Measurements from ENCODE around the gene TENT5C.

Gene TENT5C

GRCh38 chr1:117656202-117656641 is 50.4 kb downstream of the TENT5C start:
- DNase-seq (ENCODE audit: low read depth in 2 of 2) = peak; percentile 66 to 75

DNA sequence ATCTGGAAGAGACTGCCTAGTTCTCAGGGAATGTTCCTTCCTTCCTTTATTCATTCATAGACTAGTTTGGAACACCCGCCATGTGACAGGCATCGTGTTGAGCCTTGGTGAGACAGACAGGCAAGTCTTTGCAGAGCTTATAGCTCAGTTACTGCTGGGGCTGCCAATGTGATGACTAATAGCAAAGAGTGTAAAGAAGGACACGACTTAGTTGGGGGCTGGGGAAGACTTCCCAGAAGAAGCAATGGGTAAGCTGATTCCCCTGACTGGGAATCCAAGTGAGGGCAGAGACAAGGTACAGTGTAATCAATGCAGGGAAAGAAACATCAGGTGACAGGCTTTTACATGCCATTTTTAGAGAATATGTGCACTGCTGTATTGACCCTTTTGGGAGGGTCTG is 51.2 kb downstream of the TENT5C start:
- no peak for DNase-seq (ENCODE audit: low read depth in 2 of 2)

DNA sequence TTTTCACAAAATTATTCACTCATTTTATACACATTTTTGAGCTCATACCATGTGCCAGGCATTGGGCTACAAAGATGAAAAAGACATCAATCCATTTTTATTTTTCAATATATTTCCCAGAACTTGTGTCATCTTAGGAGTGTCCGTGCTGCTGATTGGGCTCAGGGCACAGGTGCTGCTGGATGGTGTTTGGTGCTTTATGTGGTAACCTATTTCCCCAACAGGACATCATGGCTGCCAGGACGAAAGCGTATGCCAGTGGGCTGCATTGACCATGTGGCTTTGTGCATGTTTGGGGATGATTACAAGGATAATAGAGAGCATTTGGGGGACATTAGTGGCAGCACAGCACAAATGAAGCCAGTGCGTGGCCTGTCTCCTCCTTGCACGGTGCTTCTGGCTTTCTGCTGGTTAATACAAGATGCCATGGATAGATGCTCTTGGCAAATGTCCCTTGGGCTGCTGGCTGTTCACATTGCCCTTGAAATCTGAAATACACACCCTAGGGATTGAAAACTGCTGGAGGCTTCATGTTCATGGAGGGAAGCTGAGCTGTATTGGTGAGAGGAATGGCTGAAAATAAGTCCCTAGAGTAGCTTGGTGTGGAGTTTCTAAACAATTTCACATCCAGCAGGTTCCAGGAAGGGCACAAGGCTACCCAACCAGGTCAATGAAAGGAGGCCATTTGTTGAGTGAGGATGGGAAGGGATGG is 52.3 kb downstream of the TENT5C start:
- no peak for DNase-seq (ENCODE audit: low read depth in 2 of 2)

DNA sequence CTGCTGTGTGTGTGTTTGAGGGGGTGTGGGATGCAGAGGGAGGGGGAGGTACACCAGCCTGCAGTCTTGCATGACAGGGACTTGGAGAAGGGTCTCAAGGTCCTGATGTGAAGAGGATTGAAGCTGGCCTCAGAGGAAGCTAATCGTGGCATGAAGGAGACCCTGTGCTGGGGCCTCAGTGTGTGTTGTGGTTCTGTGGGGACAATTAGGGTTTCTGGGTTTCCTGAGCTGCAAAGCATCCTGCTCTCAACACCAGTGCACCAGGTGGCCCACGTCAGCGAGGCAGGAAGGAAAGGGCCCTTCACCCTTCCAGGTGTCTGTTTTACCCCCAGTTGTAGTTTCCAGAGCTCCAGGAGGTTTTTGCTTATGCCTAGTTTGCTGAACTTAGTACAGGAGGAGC is 52.8 kb downstream of the TENT5C start:
- peak; percentile 24 to 32 for DNase-seq (ENCODE audit: low read depth in 2 of 2)

- DNase-seq (ENCODE audit: low read depth in 2 of 2) = no peak
These were observed 53.9 kb downstream of the TENT5C start for GRCh38 chr1:117659550-117660270.

DNA sequence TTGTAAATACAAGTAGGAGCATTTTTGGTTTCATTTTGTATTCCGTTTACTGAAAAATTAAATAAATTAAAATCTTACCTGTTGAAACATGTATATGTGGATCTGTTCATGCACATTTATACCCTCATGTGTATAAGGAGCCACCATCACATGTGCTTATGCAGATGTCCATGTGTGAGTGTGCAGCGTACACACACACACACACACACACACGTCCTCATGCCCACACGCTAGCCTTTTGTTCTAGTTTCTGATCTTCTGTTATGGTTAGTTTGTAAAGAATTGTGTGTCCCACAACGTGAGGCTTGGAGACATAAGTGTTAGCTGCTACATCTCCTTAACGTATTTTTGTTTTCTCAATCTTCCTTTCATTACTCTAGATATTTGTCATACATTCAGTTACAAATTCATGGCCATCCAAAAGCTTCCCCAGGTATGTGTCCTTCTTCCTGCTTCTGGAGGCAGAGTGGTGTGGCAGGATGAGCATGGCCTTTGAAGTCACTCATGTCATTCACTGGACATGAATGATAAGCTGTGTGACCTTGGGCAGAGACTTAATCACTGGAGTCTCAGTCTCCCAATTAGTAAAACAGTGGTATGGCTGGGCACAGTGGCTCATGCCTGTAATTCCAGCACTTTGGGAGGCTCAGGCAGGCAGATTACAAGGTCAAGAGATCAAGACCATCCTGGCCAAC is 54.6 kb downstream of the TENT5C start:
- DNase-seq (ENCODE audit: low read depth in 2 of 2) = no peak

- DNase-seq (ENCODE audit: low read depth in 2 of 2) = no peak
These were observed 55.2 kb downstream of the TENT5C start for GRCh38 chr1:117661027-117661426.

DNA sequence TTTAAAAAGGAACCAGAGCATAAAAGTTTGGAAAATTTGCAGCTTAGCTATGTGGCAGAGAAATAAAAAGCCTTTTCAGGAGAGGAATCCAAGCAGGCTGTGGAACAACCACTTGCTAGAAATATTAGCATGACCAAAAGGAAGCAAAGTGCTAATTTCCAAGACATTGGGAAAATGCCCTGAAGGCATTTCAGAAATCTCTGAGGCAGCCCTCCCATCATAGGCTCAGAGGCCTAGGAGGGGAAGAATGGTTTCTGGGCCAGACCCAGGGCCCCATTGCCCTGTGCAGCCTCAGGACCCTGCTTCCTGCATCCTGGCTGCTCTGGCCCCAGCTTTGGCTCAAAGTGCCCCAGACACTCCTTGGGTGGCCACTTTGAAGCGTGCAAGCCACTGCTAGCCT is 56.8 kb downstream of the TENT5C start:
- DNase-seq (ENCODE audit: low read depth in 2 of 2) = no peak

DNA sequence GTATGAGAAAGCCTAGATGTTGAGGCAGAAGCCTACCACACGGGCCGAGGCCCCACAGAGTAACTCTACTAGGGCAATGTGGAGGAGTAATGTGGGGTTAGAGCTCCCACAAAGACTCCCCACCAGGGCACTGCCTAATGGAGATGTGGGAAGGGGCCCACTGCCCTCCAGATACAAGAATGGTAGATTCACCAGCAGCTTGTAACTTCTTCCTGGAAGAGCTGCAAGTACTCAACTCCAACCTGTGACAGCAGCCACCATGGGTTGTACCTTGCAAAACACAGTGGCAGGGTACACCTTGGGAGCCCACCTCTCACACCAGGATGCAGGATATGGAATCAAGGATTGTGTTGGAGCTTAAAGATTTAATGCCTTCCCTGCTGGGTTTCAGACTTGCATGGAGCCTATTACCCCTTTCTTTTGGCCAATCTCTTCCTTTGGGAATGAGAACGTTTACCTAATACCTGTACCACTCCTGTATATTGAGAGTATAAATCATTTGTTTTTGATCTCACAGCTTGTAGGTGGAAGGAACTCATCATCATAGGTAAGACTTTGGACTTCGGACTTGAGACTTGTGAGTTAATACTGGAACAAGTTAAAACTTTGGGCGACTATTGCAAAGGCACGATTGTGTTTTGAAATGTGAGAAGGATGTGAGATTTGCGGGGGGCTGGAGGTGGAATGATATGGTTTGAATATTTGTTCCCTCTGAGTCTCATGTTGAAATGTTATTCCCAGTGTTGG is 57.5 kb downstream of the TENT5C start:
- DNase-seq (ENCODE audit: low read depth in 2 of 2) = no peak

DNA sequence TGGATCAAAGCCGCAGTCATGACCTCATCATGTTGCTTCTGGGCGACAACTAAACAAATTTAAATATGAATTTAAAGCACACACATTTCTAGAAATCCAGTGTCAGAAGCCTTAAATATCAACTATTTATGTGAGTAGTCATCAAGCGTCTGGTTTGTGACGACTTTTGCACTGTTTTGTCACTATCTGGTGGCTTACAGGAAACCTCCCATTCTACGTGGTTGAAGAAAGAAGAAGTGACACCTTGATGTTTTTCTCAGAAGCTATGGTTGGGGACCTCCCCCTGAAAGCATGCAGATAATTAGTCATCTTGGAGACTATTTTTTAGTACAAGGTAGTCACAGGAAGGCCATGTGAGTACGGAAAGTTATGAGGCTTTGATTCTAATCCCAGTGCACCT is 58.5 kb downstream of the TENT5C start:
- DNase-seq (ENCODE audit: low read depth in 2 of 2) = peak; percentile 27 to 58

GRCh38 chr1:117665556-117666270 is 59.9 kb downstream of the TENT5C start:
- no peak for DNase-seq (ENCODE audit: low read depth in 2 of 2)

DNA sequence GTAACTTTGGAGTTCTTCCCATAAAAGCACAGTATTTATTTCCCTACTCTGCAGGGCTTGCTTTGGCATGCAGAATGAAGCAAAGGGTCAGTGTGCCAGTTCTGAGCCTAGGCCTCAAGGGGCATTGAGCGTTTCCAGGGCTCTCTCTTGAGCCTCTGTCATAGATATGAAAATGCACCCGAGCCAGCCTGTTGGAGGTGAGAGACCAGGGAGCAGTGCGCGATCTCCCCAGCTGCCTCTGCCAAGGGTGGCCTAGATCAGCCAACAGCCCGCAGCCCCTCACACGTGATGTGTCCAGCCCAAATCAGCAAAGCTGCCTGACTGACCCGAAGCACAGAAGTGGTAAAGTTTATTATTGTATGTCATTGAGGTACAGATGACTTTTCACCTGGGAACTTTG is 63.7 kb downstream of the TENT5C start:
- DNase-seq (ENCODE audit: low read depth in 2 of 2) = no peak

- no peak for DNase-seq (ENCODE audit: low read depth in 2 of 2)
These were observed 65.3 kb downstream of the TENT5C start for GRCh38 chr1:117670976-117671780.

GRCh38 chr1:117671781-117672501 is 66.1 kb downstream of the TENT5C start:
- no peak for DNase-seq (ENCODE audit: low read depth in 2 of 2)

DNA sequence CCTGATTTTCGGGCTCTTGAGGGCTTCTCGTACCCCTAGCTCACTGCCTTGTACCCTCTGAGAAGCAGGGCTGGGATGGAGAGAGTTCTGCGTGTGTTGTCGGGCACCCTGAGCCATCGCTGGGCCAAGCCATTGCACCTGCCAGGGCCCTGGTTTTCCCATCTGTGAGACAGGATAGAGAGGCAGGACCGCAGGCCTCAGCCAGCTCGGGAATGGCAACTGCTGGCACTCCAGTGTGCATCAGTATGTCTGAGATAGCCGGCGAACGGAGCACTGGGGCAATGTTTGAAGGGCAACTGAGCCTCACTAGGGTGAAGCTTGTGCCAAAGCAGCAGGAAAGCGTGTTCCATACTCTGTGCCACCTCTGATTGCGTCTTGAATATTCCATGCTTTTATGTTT is 66.9 kb downstream of the TENT5C start:
- no peak for DNase-seq (ENCODE audit: low read depth in 2 of 2)

DNA sequence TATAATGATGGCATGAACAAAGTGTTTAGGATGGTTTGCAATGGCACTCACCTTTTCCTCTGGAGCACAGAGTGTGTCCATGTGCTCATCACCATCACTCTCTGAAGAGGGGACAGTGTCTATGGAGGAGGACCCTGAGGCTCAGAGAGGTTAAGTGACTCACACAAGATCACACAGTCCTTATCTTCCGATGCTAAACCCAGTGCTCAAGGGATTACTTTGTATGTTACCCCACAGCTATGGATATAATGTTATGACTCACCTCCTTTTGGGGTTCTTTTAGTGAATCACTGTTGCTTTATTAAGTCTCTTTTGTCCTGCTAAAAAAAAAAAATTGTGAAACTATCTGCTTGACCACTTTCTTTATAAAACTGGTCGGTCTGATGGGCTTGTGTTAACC is 67.6 kb downstream of the TENT5C start:
- DNase-seq (ENCODE audit: low read depth in 2 of 2) = no peak

- DNase-seq (ENCODE audit: low read depth in 2 of 2) = peak; percentile 24 to 29
These were observed 68.9 kb downstream of the TENT5C start for GRCh38 chr1:117674521-117675400.

DNA sequence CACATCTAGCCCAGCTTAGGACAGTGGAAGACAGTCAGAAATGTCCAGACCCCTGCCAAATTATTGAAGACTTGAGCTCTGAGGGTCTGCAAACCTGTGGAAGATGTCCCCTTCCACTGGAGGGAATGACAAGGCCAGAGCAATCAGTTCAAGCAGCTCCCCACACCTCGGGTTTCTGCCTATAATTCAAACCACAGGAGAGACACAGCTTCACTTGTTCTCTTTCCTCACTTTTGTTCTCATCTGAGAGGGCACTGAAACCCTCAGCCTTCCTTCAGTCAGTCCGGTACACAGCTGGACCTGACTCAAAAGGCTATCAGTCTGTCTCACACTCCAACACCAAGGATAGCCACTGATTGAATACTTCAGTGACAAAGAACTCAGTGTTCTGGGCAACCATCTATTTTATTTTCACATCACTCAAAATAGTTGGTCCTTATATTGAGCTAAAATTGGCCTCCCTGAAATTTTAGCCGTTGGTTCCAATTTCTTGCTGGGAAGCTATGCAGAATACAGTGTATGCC is 70.1 kb downstream of the TENT5C start:
- DNase-seq (ENCODE audit: low read depth in 2 of 2) = no peak
